Dermis microvascular lymphatic vessel endothelial cell (primary cell): ENCODE results near the gene RERGL. TPM values are rescaled to one million over a fixed set of nuclear protein-coding genes. Genes with fewer than 3 reads are reported as not detected.
"Not testable (repeated sequence)": the region's sequence is repeated elsewhere in the genome, so short reads cannot be mapped to it uniquely, and the experiment has no call there.

Experiments used
- DNase-seq, 2 donors: peaks; one replicate each; pipeline versions ENCODE4 v3.0.0 to v3.0.0-alpha.2; 2010; ENCODE audit warnings: low read depth in 2 of 2
- total RNA-seq: library from RNA; depleted of rRNA; stranded (reverse); fragments of >200 nt; gene quantifications from 2 replicates; pipeline ENCODE4 v1.2.1, GENCODE V29; 2014

RERGL gene
- not detected in 2 replicates for total RNA-seq

DNA sequence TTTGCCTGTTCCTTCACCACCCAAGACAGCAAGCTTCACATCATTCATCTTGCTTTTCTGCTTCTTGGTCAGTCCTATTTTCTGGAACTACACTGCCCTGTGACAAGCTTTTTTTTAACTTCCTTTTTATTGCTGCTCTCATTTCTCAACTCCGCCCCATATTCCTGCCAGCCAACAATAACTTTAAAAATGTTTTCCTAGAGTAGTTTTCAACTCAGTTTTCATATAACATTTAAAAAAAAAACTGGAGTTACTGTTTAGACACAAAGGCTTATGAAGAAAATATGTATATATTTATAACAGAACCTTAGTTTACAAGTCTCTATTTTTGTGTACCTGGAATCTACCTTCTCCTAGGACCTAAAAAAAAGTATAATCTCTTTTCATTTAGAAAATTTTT lies at the start of gene RERGL:
TSS of gene RERGL (minus strand) at position 101 of the 400 bp plus-strand sequence. CDS start at position 48, 53 bp downstream.
- no peak for DNase-seq

- no peak for DNase-seq
Observed at GRCh38 chr12:18139254-18139653, 49.3 kb upstream of the RERGL start.

- no peak for DNase-seq
Observed at GRCh38 chr12:18135509-18135908, 45.5 kb upstream of the RERGL start.

GRCh38 chr12:18135086-18135485 lies 45.1 kb upstream of the RERGL start:
- no peak for DNase-seq

DNA sequence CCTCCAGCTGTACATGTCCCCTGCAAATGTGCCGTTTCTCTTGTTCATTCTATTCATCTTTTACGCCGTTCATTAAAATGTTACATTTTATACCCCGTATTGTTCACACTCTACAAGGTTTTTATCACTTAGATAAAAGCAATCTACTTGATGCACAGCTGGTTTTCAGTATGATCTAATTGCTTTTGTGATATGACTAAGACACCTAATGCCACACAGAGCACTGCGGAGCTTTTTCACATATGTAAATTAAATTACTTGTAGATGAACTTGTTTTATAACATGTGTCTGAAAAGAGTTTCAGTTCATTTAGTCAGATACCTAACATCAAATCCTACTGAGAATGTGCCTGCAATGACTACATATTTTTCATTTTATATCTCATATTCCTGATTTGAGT lies 40.9 kb upstream of the RERGL start:
- DNase-seq, result no peak

DNA sequence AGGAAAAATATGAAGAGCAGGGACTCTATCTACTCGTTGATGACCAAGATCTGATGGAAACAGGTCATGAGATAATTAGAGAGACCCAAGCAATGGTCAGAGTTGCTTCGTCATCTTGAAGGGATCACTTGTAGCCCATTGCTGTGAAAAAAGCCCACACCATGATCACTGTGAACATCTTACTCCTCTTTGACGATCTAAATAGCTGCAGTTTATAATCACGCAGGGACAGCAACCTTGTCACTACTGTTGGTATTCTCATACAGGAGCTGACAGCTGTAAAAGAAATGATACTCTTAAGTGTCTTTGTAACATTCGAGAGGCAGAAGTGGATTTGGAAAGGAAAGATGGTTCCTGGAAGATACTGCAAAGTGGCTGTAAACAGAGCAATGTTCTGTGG lies 33.7 kb upstream of the RERGL start:
- no peak for DNase-seq

DNA sequence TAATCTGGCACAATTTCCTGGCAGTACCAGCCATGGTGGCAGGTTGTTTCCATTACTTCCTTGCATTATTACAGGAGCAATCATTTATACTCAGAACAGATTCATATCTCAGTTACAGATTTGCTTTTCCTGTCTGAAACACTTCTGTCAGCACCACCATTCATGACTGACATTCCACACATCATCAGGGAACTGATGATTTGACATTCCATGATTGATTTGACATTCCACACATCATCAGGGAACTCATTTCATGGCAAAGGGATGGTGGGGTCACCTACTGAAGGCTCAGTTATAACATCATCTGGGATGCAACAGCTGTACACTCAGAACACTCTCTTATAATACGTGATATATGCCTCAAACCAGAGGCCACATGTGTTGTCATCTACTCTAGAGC lies 30.9 kb upstream of the RERGL start:
- DNase-seq, result no peak

DNA sequence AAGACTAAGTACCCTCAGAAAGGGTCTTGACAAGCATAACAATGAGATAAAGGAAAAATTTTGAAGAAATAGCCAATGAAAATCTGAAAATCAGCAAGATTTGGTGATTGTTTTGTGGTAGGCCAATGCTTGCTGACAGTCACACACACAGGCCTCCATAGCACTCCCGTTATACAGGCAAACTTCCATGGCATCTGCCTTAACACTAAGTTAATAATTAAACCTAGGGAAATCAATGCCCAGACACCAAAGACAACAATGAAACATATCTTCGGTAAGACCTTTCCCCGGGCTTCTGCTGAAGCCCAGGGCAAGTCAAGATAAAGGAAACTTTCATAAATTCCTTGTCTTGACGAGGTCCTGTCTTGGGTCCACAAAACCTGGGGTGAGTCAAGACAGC lies 18.6 kb upstream of the RERGL start:
- no peak for DNase-seq

GRCh38 chr12:18103624-18104023 lies 13.6 kb upstream of the RERGL start:
- no peak for DNase-seq

DNA sequence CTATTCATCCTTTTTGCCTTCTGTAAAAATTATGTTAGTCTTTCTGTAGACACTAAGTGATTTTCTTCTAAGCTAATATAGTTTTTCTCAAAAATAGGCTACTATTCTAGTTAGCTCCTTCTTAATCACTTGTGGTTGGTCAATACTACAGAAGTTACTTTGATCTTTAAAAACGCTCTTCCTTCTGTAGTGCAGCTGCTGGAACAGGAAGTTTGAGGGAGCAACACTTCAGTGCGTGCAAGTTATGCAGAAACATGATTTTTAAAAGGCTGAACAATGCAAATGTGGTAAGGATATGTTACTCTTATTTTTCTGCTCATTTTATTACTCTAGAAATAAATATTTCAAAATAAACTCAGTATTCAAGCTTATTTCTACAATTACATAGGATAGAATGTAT lies 11.1 kb upstream of the RERGL start:
- DNase-seq, result no peak

DNA sequence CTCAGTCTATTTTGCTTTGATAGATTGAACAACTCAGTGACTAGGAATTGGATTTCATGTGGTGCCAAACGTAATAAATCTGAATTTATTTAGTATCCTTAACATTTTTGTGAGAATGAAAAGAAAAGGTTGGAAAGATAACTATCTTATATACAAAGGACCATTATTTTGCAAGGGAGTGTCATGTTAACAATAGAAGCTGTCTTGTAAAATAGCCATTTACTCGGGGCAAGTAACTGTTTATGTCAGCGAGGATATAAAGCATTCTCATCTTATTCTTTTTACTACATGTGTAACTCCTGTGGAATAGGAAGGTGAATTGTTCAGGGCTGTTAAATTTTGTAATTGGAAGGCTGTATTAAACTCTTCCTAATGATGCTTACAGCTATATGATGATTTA lies 5.9 kb downstream of the RERGL start:
- DNase-seq, result no peak

DNA sequence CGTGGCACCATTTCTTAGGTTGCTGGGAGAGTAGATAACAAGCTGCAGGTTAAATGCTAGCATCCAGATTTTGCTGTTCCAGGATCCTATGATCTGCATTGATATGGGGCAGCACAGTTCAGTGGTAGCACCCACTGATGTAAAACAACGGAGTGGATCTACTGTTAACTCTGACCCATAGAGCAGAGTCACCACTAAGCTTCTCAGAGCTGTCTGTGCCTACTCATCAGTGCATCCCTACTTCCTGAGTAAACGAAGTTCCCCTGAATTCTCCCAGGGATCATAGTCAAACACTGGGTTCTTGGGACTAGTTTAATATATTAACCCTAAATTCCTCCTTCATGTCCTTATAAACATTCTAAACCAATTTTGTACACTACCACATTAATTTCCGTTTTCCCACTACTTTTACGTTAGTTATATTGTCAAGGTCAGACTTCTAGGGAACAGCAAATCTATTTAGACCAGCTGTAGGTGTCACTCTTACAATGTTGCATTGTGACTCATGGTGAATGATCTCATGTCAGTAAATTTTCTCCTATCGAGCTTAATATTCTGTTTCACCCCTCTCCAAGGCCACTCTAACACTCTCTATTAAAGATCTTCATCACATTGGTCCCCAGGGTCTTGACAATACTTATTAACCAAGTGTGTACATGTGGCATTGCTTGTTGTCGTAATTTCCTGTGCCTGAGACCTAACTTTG lies 10.3 kb downstream of the RERGL start:
- no peak for DNase-seq

- no peak for DNase-seq
Observed at GRCh38 chr12:18074001-18074400, 16.0 kb downstream of the RERGL start.

DNA sequence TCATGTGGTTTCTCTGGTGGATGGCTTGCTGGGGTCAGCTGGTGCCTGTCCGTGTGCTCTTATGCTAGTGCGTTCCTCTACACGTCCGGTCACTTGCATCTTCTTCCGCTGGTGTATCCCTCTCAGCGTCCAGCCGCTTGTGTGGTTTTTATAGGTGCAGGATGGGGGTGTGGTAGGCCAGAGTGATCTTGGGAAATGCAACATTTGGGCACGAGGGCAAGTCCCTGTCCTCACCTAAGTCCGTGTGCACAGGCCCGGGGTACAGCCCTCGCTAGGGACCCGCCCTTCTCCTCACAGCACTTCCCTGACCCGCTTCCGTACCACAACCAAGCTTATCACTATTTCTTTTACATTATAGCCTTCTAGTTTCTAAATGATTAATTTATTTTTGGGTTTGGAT lies 17.3 kb downstream of the RERGL start:
- DNase-seq, result no peak

GRCh38 chr12:18071336-18071735 lies 18.7 kb downstream of the RERGL start:
- no peak for DNase-seq

GRCh38 chr12:18068355-18068754 lies 21.6 kb downstream of the RERGL start:
- DNase-seq, result no peak

DNA sequence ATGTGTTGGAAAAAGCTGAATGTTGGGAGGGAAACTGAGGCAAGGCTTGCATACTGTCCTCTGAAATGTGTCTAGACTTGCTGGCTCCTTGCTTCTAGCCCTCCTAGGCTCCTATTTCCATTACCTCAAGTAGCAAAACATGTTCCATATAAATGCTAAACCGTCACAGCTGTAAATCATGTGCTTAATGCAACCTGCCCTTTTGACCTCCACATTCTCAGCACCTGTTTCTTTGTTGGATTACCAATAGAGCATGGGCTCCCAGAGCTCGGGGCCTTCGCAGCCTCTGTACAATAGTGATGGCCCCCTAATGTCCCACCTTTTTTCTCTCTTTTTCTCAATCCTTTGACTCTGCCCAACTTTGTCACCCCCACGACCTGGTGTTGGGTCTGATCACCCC lies 23.3 kb downstream of the RERGL start:
- DNase-seq, result no peak

DNA sequence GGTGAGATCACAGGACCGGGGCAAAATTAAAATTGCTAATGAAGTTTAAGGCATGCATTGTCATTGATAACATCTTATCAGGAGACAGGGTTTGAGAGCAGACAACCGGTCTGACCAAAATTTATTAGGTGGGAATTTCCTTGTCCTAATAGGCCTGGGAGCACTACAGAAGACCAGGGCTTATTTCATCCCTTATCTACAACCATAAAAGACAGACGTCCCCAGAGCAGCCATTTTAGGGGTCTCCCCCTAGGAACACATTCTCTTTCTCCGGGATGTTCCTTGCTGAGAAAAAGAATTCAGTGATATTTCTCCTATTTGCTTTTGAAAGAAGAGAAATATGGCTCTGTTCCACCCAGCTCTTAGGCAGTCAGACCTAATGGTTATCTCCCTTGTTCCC lies 27.1 kb downstream of the RERGL start:
- DNase-seq, result not testable (repeated sequence)

DNA sequence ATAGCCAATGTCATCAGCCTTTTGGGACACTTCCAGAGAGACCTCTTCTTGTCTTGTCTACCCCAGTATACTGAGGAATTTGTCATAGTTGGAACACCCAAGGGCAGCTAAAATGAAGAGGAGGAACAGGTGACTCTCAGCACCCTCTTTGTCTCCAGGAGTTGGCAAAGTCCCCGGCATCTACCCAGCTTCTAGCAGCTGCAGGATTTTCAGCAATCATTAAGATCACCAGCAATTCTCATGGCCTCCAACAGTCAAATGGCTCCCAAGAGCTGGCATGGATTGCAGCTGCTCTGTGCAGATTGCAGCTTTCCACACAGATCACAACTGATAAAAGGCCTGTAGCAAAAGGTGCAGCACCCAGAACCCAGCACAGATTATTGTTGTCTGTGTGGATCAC lies 32.9 kb downstream of the RERGL start:
- no peak for DNase-seq

DNA sequence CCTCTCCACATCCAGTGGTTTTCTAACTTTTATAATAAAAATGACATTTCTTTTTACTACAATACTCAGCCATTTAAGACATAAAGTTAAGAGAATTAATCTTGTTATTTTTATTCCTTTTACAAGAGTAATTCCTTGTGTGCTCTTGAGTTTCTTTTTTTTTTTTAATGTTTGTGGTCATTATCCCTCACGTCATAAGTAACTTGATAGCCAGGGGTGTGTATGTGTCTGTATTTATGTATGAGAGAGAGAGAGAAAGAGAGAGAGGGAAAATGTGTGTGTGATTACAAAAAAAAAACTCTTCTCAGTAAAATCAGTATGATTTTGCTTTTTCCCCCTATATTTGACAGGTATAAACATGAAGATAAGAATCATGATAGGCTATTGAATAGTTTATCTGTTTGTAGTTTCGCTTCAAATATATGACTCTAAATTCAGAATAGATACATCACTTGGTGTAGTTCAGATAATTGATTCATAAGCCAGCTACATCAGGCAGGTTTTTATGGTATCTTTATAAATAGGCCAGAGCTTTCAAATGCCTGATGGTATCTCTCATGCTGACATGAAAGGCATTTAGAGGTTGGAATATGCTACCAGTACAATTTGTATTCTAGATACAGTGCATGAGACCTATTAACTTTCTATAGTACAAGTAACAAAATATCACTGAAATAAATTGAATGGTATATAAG lies 34.9 kb downstream of the RERGL start:
- DNase-seq, result no peak

GRCh38 chr12:18045446-18045992 lies 44.5 kb downstream of the RERGL start:
- no peak for DNase-seq

DNA sequence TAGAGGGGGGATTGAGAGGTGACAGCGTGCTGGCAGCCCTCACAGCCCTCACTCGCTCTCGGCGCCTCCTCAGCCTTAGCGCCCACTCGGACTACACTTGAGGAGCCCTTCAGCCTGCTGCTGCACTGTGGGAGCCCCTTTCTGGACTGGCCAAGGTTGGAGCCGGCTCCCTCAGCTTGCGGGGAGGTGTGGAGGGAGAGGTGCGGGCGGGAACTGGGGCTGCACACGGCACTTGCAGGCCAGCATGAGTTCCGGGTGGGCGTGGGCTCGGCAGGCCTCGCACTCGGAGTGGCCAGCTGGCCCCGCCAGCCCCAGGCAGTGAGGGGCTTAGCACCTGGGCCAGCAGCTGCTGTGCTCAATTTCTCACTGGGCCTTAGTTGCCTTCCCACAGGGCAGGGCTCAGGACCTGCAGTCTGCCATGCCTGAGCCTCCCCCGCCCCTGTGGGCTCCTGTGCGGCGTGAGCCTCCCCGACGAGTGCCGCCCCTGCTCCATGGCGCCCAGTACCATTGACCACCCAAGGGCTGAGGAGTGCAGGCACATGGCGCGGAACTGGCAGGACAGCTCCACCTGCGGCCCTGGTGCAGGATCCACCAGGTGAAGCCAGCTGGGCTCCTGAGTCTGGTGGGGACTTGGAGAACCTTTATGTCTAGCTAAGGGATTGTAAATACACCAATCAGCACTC lies 49.8 kb downstream of the RERGL start:
- not testable (repeated sequence) for DNase-seq
